ENCODE results near the gene TARS3. TPM values are rescaled to one million over a fixed set of nuclear protein-coding genes. Genes with fewer than 3 reads are reported as not detected.
A peak's percentile ranks its signal among the peaks of the same experiment; 100 is the strongest.

The TARS3 gene
- total RNA-seq, 1 donor from 2014 or later: 13.0 TPM

GRCh38 chr15:101696829-101697228 is 27.4 kb downstream of the TARS3 start:
- no peak for DNase-seq
- no peak for ATAC-seq (ENCODE audit: low read depth)
- CTCF ChIA-PET: no interaction called here
- no peak for TF ChIP-seq CTCF (IDR thresholded peaks at IDR 0.05)
- Mint-ChIP-seq H3K27me3 (no peaks in the 10 kb centered on the region), H3K4me3 (no peak overlapping the region), H3K36me3 (ENCODE audit: low read depth) (peaks cover 82% of the 10 kb centered on the region), H3K27ac (no peak overlapping the region), H3K4me1 (peaks cover 31% of the 10 kb centered on the region), H3K9me3 (no peaks in the 10 kb centered on the region)
- intact Hi-C loops (cut with micrococcal nuclease): no loop called here
- POLR2A ChIA-PET: no interaction called here

- DNase-seq: no peak
- ChIA-PET POLR2A (no interaction called here), CTCF (no interaction called here)
Measured at GRCh38 chr15:101694261-101694660, 30.0 kb downstream of the TARS3 start.

GRCh38 chr15:101692801-101693598 is 31.3 kb downstream of the TARS3 start:
- ChIA-PET POLR2A (no interaction called here), CTCF (no interaction called here)
- DNase-seq (no peak), ATAC-seq (ENCODE audit: low read depth) (peak; percentile 52)
- Mint-ChIP-seq H3K4me3 (no peak overlapping the region), H3K27ac (no peak overlapping the region), H3K36me3 (ENCODE audit: low read depth) (peaks cover 65% of the 10 kb centered on the region), H3K27me3 (no peaks in the 10 kb centered on the region), H3K9me3 (no peaks in the 10 kb centered on the region), H3K4me1 (peaks cover 22% of the 10 kb centered on the region)
- intact Hi-C loops (cut with micrococcal nuclease): no loop called here
- no peak for TF ChIP-seq CTCF (IDR thresholded peaks at IDR 0.05)

More at GRCh38 chr15:101694261-101694660, 30.0 kb downstream of the TARS3 start:
- H3K27me3 Mint-ChIP-seq: no peaks in the 10 kb centered on the region
- peaks cover 71% of the 10 kb centered on the region for H3K36me3 Mint-ChIP-seq (ENCODE audit: low read depth)
- intact Hi-C loops (cut with micrococcal nuclease): no loop called here
- H3K27ac Mint-ChIP-seq: no peak overlapping the region
- ATAC-seq (ENCODE audit: low read depth): no peak
- TF ChIP-seq CTCF (IDR thresholded peaks at IDR 0.05): no peak
- H3K4me1 Mint-ChIP-seq: peaks cover 22% of the 10 kb centered on the region
- H3K9me3 Mint-ChIP-seq: no peaks in the 10 kb centered on the region
- no peak overlapping the region for H3K4me3 Mint-ChIP-seq

- Mint-ChIP-seq H3K36me3 (ENCODE audit: low read depth) (peaks cover 59% of the 10 kb centered on the region), H3K9me3 (no peaks in the 10 kb centered on the region), H3K4me3 (no peak overlapping the region), H3K27ac (no peak overlapping the region), H3K4me1 (peaks cover 14% of the 10 kb centered on the region), H3K27me3 (no peaks in the 10 kb centered on the region)
- DNase-seq (no peak), ATAC-seq (ENCODE audit: low read depth) (no peak)
- POLR2A ChIA-PET: no interaction called here
- CTCF ChIA-PET: no interaction called here
- intact Hi-C loops (cut with micrococcal nuclease): no loop called here
- TF ChIP-seq CTCF (IDR thresholded peaks at IDR 0.05): no peak
Measured at GRCh38 chr15:101689901-101690300, 34.4 kb downstream of the TARS3 start.

GRCh38 chr15:101686718-101687117 is 37.6 kb downstream of the TARS3 start:
- Mint-ChIP-seq H3K36me3 (ENCODE audit: low read depth) (peaks cover 61% of the 10 kb centered on the region), H3K4me3 (no peak overlapping the region)
- POLR2A ChIA-PET: no interaction called here

More at GRCh38 chr15:101686718-101687117, 37.6 kb downstream of the TARS3 start:
- TF ChIP-seq CTCF (IDR thresholded peaks at IDR 0.05): no peak
- ATAC-seq (ENCODE audit: low read depth) (no peak), DNase-seq (no peak)
- CTCF ChIA-PET: no interaction called here
- H3K9me3 Mint-ChIP-seq: no peaks in the 10 kb centered on the region
- H3K27ac Mint-ChIP-seq: no peak overlapping the region
- intact Hi-C loops (cut with micrococcal nuclease): no loop called here
- H3K4me1 Mint-ChIP-seq: no peaks in the 10 kb centered on the region
- no peaks in the 10 kb centered on the region for H3K27me3 Mint-ChIP-seq
